HL-60 (cell line): Measurements from ENCODE around the gene GBGT1.

Source experiments
- DNase-seq, 2 experiments: peaks; one replicate each; pipeline ENCODE4 v3.0.0-alpha.2; 2010 to 2020; ENCODE audit warnings: low read depth in 1 of 2, low spot score in 1 of 2
- H3K27ac ChIP-seq: fragments of 250-450 bp; sonication (Bioruptor Pico); replicated peaks from 2 replicates; pipeline ENCODE4 v1.5.1; 2020; ENCODE audit warnings: mild to moderate bottlenecking, moderate library complexity
- H3K27me3 ChIP-seq: fragments of 250-450 bp; sonication (Bioruptor Pico); 2 replicates; pipeline ENCODE4 v1.5.1; 2021; ENCODE audit warnings: mild to moderate bottlenecking, moderate library complexity; ENCODE audit not compliant: insufficient read depth, poor library complexity, severe bottlenecking
- H3K4me3 ChIP-seq: replicated peaks from 2 replicates; pipeline ENCODE4 v1.5.1; 2011; ENCODE audit warnings: mild to moderate bottlenecking, control low read depth, low read length; ENCODE audit not compliant: insufficient read depth
- CTCF ChIP-seq: IDR thresholded peaks from one replicate; pipeline ENCODE4 v1.5.1; 2011; ENCODE audit warnings: low read length, control low read depth, inconsistent platforms; ENCODE audit not compliant: insufficient read depth
- GABPA ChIP-seq: IDR thresholded peaks from 2 replicates; pipeline ENCODE4 v1.6.1; 2012; ENCODE audit warnings: low read depth
- POLR2AphosphoS5 ChIP-seq: IDR thresholded peaks from 2 replicates; pipeline ENCODE4 v1.6.1; 2012; ENCODE audit warnings: low read depth
- REST ChIP-seq: IDR thresholded peaks from 2 replicates; pipeline ENCODE4 v1.6.1; 2012; ENCODE audit warnings: low read depth; ENCODE audit not compliant: insufficient replicate concordance
- SPI1 ChIP-seq: IDR thresholded peaks from 2 replicates; pipeline ENCODE4 v1.6.1; 2012; ENCODE audit warnings: low read depth, mild to moderate bottlenecking, borderline replicate concordance

Gene GBGT1

GRCh38 chr9:133133681-133134387, 29.9 kb downstream of the GBGT1 start:
- DNase-seq: peak in 1 of 2 experiments; percentile 16
- Histone ChIP-seq H3K27me3 (no peaks in the 10 kb centered on the region), H3K27ac (peak overlapping the region; percentile 27; the same call in 1 of the 2 replicates), H3K4me3 (no peak overlapping the region)
- TF ChIP-seq GABPA (no peak), REST (no peak), POLR2AphosphoS5 (no peak), SPI1 (no peak), CTCF (no peak)

- Histone ChIP-seq H3K27me3 (no peaks in the 10 kb centered on the region), H3K4me3 (no peak overlapping the region), H3K27ac (no peak overlapping the region)
- TF ChIP-seq GABPA: no peak
- no peak for DNase-seq
Observed at GRCh38 chr9:133132174-133132573, 31.5 kb downstream of the GBGT1 start.

GRCh38 chr9:133131506-133131905, 32.2 kb downstream of the GBGT1 start:
- DNase-seq: no peak
- H3K27me3 ChIP-seq: no peaks in the 10 kb centered on the region
- no peak overlapping the region for H3K27ac ChIP-seq
- H3K4me3 ChIP-seq: no peak overlapping the region
- no peak for TF ChIP-seq CTCF
- TF ChIP-seq SPI1: no peak

- no peak for TF ChIP-seq SPI1
- TF ChIP-seq REST: no peak
- no peak for TF ChIP-seq POLR2AphosphoS5
- no peak for TF ChIP-seq CTCF
- no peak for TF ChIP-seq GABPA
- DNase-seq: no peak
- H3K27me3 ChIP-seq: no peaks in the 10 kb centered on the region
- no peak overlapping the region for H3K4me3 ChIP-seq
- H3K27ac ChIP-seq: no peak overlapping the region
Observed at GRCh38 chr9:133130685-133131244, 32.9 kb downstream of the GBGT1 start.
